ENCODE measurements around the gene GOLGA7B. TPM values are rescaled to one million over a fixed set of nuclear protein-coding genes. Genes with fewer than 3 reads are reported as not detected.

Gene GOLGA7B
- total RNA-seq, 4 donors from 2014 or later = 0.30 to 3.3 (median 1.7) TPM

DNA sequence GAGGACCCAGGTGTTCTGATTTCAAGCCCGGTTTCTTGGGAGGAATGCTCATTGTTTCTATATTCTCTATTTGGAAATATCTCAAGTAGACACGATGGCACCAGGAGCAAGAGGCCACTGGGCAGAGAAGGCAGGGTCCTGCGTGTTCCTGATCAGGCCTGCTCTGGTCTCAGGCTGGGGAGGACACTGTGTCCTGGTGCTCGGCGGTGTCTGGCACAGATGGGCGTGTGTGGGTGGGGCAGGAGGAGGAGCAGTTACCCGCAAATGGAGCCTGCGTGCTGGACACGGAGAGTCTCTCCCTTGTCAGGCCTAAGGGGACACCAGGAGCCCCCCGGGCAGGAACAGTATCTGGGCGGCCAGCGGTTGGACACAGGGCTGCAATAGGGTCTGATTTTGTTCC lies 25.9 kb upstream of the GOLGA7B start:
- no peaks in the 10 kb centered on the region for H3K36me3 ChIP-seq
- H3K4me1 ChIP-seq = no peaks in the 10 kb centered on the region
- no peak overlapping the region for H3K4me3 ChIP-seq
- H3K9me3 ChIP-seq = no peaks in the 10 kb centered on the region
- no peak for DNase-seq
- H3K27ac ChIP-seq = no peak overlapping the region
- H3K27me3 ChIP-seq = peaks cover 0 to 33% (median 0%) of the 10 kb centered on the region in 4 donors
- TF ChIP-seq, protein P1, sequence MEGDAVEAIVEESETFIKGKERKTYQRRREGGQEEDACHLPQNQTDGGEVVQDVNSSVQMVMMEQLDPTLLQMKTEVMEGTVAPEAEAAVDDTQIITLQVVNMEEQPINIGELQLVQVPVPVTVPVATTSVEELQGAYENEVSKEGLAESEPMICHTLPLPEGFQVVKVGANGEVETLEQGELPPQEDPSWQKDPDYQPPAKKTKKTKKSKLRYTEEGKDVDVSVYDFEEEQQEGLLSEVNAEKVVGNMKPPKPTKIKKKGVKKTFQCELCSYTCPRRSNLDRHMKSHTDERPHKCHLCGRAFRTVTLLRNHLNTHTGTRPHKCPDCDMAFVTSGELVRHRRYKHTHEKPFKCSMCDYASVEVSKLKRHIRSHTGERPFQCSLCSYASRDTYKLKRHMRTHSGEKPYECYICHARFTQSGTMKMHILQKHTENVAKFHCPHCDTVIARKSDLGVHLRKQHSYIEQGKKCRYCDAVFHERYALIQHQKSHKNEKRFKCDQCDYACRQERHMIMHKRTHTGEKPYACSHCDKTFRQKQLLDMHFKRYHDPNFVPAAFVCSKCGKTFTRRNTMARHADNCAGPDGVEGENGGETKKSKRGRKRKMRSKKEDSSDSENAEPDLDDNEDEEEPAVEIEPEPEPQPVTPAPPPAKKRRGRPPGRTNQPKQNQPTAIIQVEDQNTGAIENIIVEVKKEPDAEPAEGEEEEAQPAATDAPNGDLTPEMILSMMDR (IDR thresholded peaks at IDR 0.05) = no peak
- no peak for TF ChIP-seq POLR2A (IDR thresholded peaks at IDR 0.05)
- 82 to 83% methylated on average over 5 to 6 of the region's 12 CpGs for WGBS, 2 donors
- intact Hi-C loops (cut with DNase I) = no loop called here

DNA sequence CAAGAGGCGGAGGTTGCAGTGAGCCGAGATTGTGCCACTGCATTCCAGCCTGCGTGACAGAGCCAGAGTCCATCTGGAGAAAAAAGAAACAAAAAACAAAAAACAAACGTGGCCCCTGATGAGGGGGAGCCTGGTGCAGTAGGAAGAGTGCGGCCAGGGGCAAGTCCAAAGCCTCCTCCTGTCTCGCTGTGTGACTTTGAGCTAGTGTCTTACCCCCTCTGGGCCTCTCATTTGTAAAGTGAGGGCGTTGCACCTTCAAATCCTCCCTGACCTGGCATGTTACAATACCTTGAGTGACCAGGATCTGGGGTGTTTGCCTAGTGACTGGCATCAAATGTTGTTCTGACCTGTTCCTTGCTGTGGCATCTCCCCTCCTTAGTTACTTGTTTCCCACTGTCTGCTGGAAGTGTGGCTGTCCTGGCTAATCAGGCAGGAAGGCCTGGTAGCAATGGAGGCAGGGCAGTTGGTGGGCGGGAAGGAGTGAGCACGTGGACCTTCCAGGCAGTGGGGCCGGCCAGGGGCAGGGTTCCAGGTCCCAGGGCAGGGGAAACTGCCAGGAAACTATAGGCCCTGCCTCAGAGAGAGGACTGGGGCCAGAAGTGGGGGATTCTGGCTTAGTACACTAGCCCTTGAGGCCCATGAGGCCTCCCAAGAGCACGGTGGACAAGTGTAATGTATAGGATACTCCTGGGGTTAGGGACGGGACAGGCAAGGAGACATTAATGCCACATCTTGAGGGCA lies 24.5 kb upstream of the GOLGA7B start:
- intact Hi-C loops (cut with DNase I) = no loop called here
- Histone ChIP-seq H3K27me3 (peaks cover 0 to 31% (median 0%) of the 10 kb centered on the region in 4 donors), H3K9me3 (no peaks in the 10 kb centered on the region), H3K27ac (no peak overlapping the region), H3K4me1 (peaks cover 0 to 4% (median 0%) of the 10 kb centered on the region in 3 donors), H3K4me3 (no peak overlapping the region), H3K36me3 (no peaks in the 10 kb centered on the region)
- TF ChIP-seq, protein P1 (IDR thresholded peaks at IDR 0.05) = no peak
- DNase-seq = no peak
- 74 to 82% methylated on average over 11 of the region's 12 CpGs for WGBS, 2 donors

DNA sequence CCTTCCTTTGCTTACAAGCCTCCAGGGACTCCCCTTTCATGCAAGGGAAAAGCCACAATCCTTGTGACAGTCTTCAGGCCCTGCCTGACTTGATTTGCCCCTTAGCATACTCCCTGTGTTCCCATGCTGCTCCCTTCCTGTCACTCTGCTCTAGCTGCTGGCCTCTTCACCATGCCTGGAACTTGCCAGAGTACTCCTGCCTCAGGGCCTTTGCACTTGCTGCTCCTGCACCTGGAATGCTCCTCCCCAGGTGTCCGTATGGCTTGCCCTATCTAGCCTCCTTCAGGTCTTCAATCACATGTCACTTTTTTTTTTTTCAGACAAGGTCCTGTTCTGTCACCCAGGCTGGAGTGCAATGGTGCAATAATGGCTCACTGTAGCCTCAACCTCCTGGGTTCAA lies 22.8 kb upstream of the GOLGA7B start:
- TF ChIP-seq POLR2A (IDR thresholded peaks at IDR 0.05) = no peak
- TF ChIP-seq, protein P1 (IDR thresholded peaks at IDR 0.05) = no peak
- H3K27me3 ChIP-seq = peaks cover 0 to 42% (median 0%) of the 10 kb centered on the region in 4 donors
- H3K36me3 ChIP-seq = no peaks in the 10 kb centered on the region
- H3K4me3 ChIP-seq = no peak overlapping the region
- H3K27ac ChIP-seq = no peak overlapping the region
- intact Hi-C loops (cut with DNase I) = no loop called here
- 68 to 79% methylated on average over 1 of the region's 1 CpG for WGBS, 2 donors
- H3K4me1 ChIP-seq = peaks cover 0 to 8% (median 0%) of the 10 kb centered on the region in 3 donors
- no peak for DNase-seq
- no peaks in the 10 kb centered on the region for H3K9me3 ChIP-seq

DNA sequence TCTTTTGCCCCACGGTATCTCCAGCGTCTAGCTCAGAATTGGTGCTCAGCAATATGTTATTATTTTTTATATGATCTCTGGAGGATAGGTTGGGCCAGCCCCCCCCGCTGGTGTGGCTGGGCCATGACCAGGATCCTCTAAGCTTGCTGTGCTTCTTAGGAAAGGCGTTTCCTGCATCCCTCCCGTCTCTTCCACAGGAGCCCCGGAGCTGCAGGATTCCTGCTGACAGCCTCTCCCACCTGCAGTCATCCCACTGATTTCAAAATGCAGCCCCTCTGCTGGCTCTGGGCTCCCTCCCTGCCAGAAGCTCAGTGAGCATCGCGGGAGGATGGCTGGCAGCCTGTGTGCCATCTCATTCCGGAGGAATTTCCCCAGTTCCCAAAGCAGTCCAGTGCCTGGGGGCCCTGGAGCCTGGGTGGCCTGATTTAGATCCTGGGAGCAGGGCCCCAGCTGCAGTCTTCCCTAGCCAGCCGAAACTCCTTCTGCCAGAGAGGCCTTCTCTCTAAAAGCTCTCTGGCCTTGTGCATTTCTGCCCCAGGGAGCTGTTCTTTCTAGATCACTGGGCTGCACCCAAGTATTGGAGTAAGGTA lies 21.8 kb upstream of the GOLGA7B start:
- WGBS, 2 donors = 24 to 38% methylated on average over 3 to 6 of the region's 10 CpGs
- TF ChIP-seq POLR2A (IDR thresholded peaks at IDR 0.05) = no peak
- TF ChIP-seq, protein P1 (IDR thresholded peaks at IDR 0.05) = no peak

DNA sequence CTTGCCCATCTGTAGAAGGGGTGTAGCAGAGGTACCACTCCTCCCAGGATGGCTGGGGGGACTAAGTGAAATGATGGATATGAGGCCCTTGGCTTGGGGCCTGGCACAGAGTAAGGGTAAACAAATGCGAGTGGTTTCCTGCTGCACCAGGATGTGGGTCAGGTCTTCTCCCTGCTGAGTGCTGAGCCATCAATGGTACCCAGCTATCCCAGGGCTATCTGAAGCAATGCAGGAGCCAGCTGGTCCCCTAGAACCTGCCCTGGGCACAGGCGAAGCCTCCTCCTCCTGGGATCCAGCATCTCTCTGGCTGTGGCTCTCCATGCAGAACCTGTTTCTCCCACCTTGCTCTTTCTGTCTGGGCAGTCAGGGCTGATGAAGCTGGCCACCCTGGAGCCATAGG lies 20.9 kb upstream of the GOLGA7B start:
- 55 to 77% methylated on average over 2 of the region's 2 CpGs for WGBS, 2 donors
- H3K4me3 ChIP-seq = no peak overlapping the region

More for the DNA sequence above, 21.8 kb upstream of the GOLGA7B start:
- peaks cover 0 to 42% (median 0%) of the 10 kb centered on the region in 4 donors for H3K27me3 ChIP-seq
- H3K36me3 ChIP-seq = no peaks in the 10 kb centered on the region
- intact Hi-C loops (cut with DNase I) = no loop called here
- no peak overlapping the region for H3K4me3 ChIP-seq
- no peak for DNase-seq
- H3K27ac ChIP-seq = no peak overlapping the region
- no peaks in the 10 kb centered on the region for H3K9me3 ChIP-seq
- H3K4me1 ChIP-seq = peaks cover 0 to 8% (median 0%) of the 10 kb centered on the region in 3 donors

More for the DNA sequence above, 20.9 kb upstream of the GOLGA7B start:
- Histone ChIP-seq H3K4me1 (peaks cover 0 to 8% (median 0%) of the 10 kb centered on the region in 3 donors), H3K36me3 (no peaks in the 10 kb centered on the region), H3K27ac (no peak overlapping the region), H3K9me3 (no peaks in the 10 kb centered on the region), H3K27me3 (peaks cover 0 to 36% (median 0%) of the 10 kb centered on the region in 4 donors)
- TF ChIP-seq, protein P1 (IDR thresholded peaks at IDR 0.05) = no peak
- TF ChIP-seq POLR2A (IDR thresholded peaks at IDR 0.05) = no peak
- no peak for DNase-seq
- intact Hi-C loops (cut with DNase I) = no loop called here
